GM21381 (cell line): Measurements from ENCODE around the gene RANBP17.
"Not testable (repeated sequence)": the region's sequence is repeated elsewhere in the genome, so short reads cannot be mapped to it uniquely, and the experiment has no call there.

ENCODE experiments used
- ATAC-seq: cut with Tn5 transposase; IDR thresholded peaks from one replicate; pipeline ENCODE4 v1.9.1; 2021; ENCODE audit warnings: mild to moderate bottlenecking, moderate library complexity; ENCODE audit not compliant: unreplicated experiment

RANBP17 gene

DNA sequence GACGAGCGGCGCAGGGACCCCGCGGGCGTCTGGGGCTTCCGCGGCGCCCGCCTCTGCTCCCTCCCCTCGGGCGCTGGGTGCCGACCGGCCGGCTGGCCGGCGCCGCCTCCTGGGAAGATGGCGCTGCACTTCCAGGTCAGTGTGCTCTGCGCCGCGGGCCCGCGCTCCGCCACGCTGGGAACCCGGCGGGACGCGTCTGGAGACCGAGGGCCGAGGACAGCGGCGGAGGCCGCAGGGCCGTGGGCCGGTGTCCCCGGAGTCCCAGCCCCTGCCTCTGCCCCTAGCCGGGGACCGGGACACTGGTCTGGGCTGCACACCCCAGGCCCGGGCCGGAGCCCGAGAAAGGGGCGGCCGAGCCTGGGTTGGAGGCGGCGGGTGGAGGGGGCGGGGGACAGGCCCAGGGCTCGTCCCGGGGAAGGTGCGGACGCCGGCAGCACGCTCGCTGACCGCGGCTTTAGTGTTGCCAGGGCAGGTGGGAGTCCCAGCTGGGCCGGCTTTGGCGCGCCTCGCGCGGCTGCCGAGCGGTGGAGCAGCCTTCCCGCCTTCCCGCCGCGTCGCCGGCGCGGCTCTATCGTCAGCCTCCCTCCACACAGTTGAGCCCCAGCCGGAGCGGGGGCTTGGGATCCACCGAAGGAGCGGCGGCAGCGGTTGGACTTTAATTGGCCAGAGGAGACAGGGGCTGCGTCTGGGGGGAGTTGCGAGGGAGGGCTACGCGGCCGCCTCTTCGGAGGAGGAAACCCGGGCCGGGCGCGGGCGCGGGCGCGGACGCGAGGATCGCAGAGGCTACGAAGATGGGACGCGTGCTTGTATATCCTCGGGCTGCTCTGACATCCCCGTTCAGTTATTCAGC lies at the start of gene RANBP17:
Gene RANBP17 (plus strand): TSS at position 102 of the 850 bp plus-strand sequence.
- ATAC-seq: no peak

DNA sequence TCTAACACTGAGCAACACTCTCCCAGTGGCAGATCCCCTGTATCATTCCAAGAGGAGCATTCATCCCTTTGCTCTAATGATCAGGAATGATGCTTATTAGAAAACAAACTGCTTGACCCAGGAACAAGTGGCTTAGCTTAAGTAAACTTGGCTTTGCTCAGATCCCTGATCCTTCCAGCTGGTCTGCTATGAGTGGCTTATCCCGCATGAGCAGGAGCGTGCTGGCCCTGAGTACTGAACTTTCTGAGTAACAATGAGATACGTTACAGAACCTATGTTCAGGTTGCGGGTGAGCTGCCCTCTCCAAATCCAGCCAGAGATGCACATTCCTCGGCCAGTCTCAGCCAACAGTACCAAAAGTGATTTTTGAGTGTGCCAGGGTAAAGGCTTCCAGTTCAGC lies 48.6 kb upstream of the RANBP17 start:
- no peak for ATAC-seq

DNA sequence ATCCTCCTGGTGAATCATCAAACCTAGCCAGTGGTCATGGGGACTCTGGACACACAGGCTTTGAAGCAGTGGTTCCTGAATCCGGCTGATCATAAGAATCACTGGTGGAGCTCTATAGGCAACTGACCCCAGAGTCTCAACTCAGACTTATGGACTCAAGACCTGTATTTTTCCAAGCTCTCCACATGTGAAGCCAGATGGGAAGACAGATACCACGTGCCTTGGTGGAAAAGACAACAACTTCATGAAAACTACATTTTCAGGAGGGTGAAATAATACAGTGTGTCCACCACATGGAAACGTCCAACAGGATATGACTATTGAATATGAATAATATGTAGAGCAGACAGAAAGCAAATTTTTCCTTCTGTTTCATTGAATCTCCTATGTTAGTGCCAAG lies 44.6 kb upstream of the RANBP17 start:
- ATAC-seq: no peak

DNA sequence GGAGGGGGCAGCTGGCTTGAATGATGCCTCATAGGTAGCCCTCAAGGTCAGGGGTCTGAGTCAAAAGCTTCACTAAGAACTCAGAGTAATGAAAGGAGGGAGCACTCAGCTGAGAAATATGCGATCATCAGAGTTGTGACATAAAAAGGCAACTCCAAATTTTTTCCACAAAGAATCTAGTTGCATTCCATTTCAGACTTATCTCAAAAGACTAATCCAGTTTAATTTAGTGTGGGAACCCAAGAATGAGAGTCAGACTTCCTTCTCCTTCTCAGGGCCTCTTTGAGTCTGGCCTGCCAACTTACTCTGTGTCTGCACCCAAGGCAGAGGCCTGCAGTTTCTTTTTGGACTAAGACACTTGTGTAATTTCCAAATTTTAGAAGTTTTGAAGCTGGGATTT lies 43.6 kb upstream of the RANBP17 start:
- ATAC-seq: no peak

DNA sequence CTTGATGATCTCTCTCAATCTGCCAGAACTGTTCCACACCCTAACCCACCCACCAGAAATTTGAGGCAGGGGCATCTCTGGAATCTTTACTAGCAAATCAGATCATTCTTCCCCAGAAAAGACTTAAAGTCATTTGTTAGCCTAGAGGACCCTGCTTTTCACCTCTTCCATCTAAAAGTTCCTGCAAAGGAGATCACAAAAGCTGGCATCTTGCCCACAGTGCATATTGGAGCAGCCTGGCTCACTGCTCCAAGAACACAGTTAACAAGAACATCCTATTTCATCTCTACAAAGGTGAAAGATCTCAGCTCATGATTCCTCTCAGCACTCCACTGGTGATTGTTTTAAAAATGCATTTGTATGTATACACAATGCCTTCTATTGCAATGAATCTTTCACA lies 42.0 kb upstream of the RANBP17 start:
- no peak for ATAC-seq

DNA sequence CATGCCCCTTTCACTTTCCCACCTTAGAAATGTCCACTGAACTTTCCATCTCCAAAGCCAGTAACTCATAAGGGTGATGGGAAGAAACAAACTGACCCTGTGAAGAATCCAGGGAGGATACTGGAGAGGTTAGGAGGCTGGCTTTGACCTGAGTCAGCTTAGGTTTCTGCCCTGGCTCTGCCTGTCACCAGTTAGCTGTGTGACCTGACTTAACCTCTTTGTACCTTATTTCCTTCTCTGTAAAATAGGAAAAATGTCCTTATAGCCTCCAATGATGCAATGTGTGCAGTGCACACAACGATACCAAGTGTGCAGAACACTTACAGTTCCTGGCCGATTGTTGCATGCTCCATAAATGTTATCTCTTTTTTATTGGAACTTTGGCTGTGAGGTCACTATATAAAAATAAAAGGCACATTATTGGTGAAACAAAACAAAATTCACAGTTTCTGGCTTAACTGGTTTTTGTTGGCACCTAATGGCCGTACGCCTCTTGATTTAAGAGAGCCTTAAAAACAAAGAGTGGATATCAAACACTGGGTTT lies 40.5 kb upstream of the RANBP17 start:
- no peak for ATAC-seq

DNA sequence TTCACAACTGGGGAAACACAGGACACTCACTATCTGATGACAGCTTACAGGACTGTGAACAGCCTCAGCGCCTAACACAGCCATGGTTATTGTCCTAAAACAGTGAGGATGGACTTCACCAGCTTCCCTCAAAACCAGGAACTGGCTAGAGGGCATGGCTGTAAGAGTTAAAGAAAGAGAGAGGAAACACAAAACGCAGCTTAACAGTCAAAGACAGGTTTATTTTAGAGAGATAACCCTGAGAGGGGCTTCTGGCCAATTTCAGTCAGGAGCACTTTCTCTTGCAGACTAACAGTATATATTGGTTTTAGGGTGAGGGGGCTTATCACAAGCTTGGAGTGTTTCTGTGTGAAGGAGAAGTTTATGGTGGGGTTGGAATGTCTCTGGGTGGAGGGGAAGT lies 35.7 kb upstream of the RANBP17 start:
- ATAC-seq: no peak

DNA sequence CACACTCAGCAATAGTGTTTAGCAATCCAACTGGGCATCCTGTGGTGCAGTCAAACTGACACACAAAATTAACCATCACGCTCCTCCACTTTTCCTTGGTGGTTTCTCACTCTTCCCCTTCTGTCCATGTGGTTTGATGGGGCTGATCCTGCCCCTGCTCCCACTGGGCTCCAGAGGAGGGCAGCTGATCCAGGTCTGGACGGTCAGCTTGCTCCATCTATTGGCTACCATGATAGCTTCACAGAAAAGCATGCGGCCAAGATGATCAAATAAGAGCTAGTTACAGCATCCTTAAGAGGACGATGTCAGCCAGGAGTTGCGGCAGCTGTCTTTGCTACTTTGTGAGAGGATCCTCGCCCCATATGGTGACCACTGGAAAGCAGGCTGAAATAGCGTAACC lies 29.6 kb upstream of the RANBP17 start:
- no peak for ATAC-seq

DNA sequence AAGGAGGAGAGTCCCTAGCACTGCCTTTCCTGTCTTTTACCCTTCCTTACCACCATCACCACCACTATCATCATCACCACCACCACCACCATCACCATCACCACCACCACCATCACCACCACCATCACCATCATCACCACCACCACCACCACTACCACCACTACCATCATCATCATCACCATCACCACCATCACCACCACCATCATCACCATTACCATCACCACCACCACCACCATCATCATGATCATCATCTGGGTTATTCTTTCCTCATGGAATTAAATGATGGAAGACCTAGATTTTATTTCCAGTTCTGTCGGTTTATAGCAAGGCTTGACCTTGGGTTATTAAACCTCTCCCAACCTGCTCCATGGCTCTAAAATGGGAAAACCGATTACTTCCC lies 27.8 kb upstream of the RANBP17 start:
- ATAC-seq: not testable (repeated sequence)

DNA sequence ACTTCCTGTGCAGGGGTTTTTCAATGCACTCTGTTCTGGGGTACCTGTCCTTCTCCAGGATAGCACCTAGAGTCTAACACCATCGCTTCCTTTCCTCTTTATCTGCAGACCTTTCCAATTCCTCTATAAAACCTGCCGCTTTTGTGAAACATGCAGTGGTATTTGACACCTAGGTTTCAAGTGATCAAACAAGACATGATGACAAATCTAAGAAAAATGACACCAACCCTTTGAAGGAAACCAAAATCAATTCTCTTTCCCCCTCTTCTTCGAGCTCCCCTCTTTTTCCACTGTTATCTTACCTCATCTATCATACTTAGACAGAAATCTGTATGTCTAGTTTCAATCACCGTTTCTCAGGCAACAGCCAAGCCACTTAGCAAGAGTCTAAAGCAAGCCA lies 25.6 kb upstream of the RANBP17 start:
- no peak for ATAC-seq

DNA sequence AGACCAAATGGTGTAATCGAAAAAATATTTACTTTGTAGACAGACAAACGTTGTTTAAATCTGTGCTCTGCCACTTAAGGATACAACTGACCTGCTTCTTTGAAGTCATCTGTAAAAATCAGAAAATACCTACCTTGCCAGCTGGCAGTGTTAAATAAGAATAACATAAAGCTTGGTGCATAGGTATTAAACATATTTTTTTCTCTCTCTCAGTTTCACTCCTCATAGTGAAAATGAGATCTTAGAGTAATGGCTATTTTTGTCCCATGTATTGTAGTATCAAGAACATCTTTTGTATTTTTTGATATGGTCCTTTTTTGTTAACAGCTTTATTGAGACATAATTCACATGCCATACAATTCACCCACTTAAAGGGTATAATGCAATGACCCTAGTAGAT lies 17.9 kb upstream of the RANBP17 start:
- ATAC-seq: no peak

DNA sequence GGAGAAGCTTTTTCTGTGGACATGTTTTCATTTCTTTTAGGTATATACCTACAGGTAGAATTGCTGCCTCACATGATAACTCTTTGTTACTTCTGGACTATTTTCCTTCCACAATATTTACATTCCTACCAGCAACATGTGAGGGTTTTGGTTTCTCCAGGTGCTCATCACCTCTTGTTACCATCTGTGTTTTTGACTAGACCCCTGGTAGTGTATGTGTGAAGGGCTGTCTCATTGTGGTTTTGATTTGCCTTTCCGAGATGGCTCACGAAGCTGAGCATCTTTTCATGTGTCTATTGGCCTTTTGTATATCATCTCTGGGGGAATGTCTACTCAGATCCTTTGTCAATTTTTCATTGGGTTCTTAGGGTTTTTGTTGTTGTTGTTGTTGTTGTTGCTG lies 17.2 kb upstream of the RANBP17 start:
- ATAC-seq: no peak

DNA sequence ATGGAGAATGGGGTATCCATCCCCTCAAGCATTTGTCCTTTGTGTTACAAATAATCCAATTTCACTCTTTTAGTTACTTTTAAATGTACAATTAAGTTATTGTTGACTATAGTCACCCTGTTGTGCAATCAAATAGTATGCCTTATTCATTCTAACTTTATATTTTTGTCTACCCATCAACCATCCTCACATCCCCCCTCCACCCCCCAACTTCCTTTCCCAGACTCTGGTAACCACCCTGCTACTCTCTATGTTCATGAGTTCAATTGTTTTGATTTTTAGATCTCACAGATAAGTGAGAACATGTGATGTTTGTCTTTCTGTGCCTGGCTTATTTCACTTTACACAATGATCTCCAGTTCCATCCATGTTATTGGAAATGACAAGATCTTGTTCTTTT lies 15.4 kb upstream of the RANBP17 start:
- ATAC-seq: no peak

DNA sequence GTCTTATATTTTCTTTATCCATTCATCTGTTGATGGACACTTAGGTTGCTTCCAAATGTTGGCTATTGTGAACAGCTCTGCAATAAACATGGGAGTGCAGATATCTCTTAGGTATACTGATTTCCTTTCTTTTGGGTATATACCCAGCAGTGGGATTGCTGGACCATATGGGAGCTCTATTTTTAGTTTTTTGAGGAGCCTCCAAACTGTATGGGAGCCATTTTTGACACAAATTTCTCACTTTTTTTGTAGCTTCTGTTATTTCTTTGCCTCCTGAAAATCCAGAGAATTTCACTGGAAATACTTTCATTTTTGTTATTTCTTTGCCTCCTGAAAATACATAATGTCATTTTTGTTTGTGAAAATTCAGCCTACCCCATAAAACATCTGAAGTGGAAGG lies 15.0 kb upstream of the RANBP17 start:
- ATAC-seq: no peak

DNA sequence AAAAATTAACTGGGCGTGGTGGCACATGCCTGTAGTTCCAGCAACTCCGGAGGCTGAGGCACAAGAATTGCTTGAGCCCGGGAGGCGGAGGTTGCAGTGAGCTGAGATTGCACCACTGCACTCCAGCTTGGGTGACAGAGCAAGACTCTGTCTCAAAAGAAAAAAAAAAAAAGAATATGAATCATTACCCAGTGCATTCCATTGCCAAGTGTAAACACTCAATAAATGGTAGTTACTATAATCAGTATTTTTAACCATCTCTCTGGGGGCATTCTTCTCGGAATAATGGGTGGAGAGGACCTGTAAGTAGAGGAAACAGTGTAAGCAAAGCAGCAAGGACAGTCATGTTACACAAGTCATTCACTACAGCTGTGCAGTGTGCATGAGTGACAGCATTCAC lies 13.8 kb upstream of the RANBP17 start:
- no peak for ATAC-seq

DNA sequence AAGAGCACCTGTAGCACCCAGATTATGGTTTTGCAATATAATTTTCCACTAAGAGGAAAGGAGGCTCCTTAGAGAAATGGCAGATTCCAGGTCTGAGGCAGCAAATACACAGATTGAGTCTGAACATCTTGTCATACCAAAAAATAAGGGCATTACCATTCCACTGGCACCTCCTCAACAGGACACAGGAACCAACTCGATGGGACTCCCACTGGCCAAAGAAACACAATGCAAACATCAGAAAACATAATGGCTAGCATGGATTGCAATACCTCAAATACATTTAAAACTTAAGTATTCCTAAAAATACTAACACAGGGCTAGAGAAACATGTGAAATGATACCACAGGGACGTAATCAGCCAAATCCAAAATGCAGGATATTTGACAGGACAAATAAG lies 12.4 kb upstream of the RANBP17 start:
- no peak for ATAC-seq

DNA sequence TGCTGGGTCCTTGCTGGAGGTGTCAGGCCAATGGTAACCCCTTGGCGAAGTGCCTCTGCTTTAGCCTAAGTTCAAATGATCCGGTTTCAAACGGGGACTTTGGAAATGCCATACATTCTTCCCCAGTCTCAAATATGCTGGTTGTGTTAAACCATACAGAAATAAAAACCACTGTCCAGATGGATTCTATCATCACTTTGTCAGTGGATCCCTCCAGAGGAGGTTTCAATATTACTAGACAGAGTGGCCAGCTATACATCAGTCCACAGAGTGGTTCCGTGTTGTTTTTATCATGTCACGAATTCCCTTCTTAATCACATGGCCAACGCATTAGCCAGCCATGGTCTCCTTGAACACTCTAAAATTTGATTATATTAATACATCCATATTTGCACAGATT lies 7.3 kb upstream of the RANBP17 start:
- ATAC-seq: no peak

DNA sequence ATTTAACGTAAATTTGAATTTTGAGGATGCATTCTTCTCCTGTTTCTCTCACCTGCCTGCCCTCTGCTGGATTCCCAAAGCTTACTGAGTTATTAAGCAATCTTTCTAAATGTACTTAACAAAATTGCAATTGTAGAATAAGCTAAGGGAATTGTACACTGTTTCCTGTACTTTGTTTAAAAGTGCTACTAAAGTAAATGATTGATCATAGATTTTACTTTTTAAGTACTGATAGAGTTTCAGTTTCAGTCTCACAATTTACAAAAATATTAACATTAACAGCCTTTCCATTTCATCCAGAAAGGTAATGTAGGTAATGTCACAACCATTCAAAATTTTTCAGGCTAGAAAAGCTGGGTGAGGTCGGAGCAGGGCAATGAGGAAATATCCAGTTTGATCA lies 4.8 kb upstream of the RANBP17 start:
- no peak for ATAC-seq

DNA sequence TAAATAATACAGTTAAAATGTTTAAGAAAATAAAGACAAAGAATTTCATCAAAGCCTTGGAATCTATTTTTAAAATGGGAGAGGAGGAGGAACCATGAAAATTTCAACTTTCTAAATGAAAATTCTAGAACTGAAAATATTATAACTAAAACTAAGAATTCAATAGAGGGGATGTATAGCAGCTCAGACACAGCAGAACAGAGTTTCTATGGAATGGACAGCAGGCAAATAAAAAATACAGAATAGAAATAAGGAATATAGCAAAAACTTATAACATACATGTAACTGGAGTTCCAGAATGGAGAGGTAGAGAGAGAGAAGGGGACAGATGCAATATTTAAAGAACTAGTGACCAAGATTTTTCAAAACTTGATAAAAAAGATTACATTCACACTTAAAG lies 1.4 kb upstream of the RANBP17 start:
- ATAC-seq: no peak

DNA sequence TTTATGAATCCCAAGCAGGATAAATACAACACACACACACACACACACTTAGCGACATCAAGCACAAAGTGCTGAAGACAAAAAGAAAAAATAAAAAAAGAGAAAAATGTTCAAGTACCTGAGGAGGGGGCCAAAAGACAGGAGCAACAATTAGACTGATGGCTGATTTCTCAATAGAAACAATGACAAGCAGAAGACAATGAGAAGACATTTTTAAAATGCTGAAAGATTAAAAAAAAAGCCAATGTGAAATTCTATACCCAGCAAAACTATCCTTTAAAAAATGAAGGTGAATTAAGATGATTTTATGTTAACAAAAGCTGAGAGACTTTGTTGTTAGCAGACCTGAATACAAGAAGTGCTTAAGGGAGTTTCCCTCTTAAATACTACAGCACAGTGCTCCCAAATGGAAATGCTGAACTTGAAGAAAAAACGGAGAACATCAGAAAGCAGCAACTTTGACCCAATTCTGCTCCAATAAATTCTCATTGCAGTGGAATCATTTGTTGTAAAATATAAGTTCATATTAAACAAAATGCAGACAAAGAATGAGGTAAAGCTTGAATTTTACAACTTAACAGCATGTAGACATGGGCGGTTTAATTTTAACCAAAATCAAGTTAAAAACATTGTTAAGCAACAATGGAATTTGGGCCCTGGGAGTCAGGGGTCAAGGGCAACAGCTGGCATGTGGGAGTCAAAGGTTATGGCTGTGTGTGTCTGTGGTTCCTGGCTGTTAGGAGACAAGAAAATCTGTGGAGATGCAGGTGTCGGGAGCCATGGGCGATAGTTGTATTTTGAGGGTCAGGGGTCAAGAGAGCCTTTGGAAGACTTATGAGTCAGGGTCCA lies 776 bp upstream of the RANBP17 start:
- no peak for ATAC-seq

DNA sequence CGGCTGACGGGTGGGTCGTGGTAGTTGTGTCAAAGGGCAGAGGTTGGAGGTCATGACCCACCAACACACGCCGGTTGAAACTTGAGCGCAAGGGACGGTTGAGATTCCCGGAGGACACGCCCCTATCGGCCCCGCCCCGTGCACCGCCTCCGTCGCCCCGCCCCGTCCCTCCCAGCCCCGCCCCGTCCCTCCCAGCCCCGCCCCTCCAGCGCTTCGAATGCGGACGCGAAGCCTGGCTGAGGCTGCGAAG lies 226 bp upstream of the RANBP17 start:
- ATAC-seq: no peak

DNA sequence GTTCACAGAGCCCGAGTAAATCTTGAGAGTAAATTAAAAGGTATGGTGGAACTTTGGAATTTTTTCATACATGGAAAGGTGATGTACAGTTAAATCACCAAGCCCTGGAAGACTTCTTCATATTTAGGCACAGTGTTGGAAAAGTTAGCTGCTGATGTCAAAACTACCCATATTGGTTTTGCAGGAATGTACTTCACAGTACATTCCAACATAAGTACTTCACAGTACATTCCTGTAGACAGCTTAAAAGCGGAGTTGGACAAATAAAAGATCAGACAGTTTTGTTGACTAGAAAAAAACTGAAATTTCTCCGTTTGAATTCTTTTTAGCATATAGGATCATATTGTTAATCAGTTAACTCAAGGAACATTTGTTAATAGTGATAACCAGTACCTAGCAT lies 1.8 kb downstream of the RANBP17 start:
- no peak for ATAC-seq
